Measurements from ENCODE around the gene NEIL3. TPM values are rescaled to one million over a fixed set of nuclear protein-coding genes. Genes with fewer than 3 reads are reported as not detected.

NEIL3 gene
- total and polyA plus RNA-seq, 2 donors (not counting 1 experiment from before 2014, with no cell fraction given): 4.5 to 5.2 TPM

DNA sequence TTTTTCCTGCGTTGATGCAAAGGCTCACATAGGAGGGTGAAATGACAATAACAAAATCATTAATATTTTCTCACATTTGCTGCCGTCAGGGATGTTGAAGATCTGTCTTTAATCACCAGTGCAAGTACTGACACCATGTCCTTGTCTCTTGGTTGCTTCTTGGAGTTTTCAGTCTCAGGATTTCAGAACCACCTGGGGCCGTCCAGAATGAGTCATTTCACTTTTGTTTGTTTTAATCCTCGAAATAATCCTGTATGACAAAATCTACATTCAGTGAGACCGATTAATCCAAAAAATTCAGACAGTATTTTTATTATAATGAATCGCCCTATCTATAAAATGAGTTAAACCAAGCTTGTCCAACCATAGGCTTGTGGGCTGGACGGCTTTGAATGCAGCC lies 47.2 kb downstream of the NEIL3 start:
- Histone ChIP-seq H3K9me3 (ENCODE audit: control insufficient read depth, insufficient read depth, low read depth, low read length) (no peaks in the 10 kb centered on the region), H3K79me2 (ENCODE audit: control insufficient read depth, insufficient read depth, low read length) (no peaks in the 10 kb centered on the region), H3K4me2 (ENCODE audit: extremely low read depth, insufficient read depth, low read length) (no peak overlapping the region), H3K4me3 (replicated peaks in 1 of 4; ENCODE audit: control extremely low read depth in 1 of 4, insufficient read depth in 1 of 4, low read depth in 3 of 4, low read length in 4 of 4) (no peak overlapping the region), H3K9ac (ENCODE audit: insufficient read depth, low read length) (no peak overlapping the region), H3K4me1 (ENCODE audit: control insufficient read depth, extremely low read depth, insufficient read depth, low read length) (no peaks in the 10 kb centered on the region), H4K20me1 (ENCODE audit: control insufficient read depth, extremely low read depth, insufficient read depth, low read length) (no peaks in the 10 kb centered on the region), H3K27ac (ENCODE audit: insufficient read depth, low read length) (no peak overlapping the region), H3K27me3 (ENCODE audit: control insufficient read depth, insufficient read depth, low read length) (no peaks in the 10 kb centered on the region), H2AFZ (ENCODE audit: low read length) (no peak overlapping the region), H3K36me3 (ENCODE audit: control insufficient read depth, insufficient read depth, low read length) (no peaks in the 10 kb centered on the region)
- TF ChIP-seq CTCF (conservative IDR thresholded peaks at IDR 0.05 in 1 of 2, IDR thresholded peaks at IDR 0.05 in 1 of 2; ENCODE audit: low read depth in 1 of 2, low read length in 2 of 2) (no peak), EZH2 (IDR thresholded peaks at IDR 0.05; ENCODE audit: low read length, missing control alignments) (no peak)
- DNase-seq (ENCODE audit: low read depth in 2 of 2): peak in 1 of 2 donors; percentile 28

GRCh38 chr4:177367336-177367735 lies 57.7 kb downstream of the NEIL3 start:
- H3K36me3 ChIP-seq (ENCODE audit: control insufficient read depth, insufficient read depth, low read length): no peaks in the 10 kb centered on the region
- TF ChIP-seq CTCF (conservative IDR thresholded peaks at IDR 0.05 in 1 of 2, IDR thresholded peaks at IDR 0.05 in 1 of 2; ENCODE audit: low read depth in 1 of 2, low read length in 2 of 2): peak; percentile 8 to 18
- no peak for TF ChIP-seq EZH2 (IDR thresholded peaks at IDR 0.05; ENCODE audit: low read length, missing control alignments)
- no peaks in the 10 kb centered on the region for H3K27me3 ChIP-seq (ENCODE audit: control insufficient read depth, insufficient read depth, low read length)
- H3K9ac ChIP-seq (ENCODE audit: insufficient read depth, low read length): no peak overlapping the region
- H3K4me1 ChIP-seq (ENCODE audit: control insufficient read depth, extremely low read depth, insufficient read depth, low read length): no peaks in the 10 kb centered on the region
- no peak overlapping the region for H3K4me2 ChIP-seq (ENCODE audit: extremely low read depth, insufficient read depth, low read length)
- no peak overlapping the region for H3K4me3 ChIP-seq (replicated peaks in 1 of 4; ENCODE audit: control extremely low read depth in 1 of 4, insufficient read depth in 1 of 4, low read depth in 3 of 4, low read length in 4 of 4)
- H2AFZ ChIP-seq (ENCODE audit: low read length): no peak overlapping the region
- DNase-seq (ENCODE audit: low read depth in 2 of 2): peak in 1 of 2 donors; percentile 72
- H3K27ac ChIP-seq (ENCODE audit: insufficient read depth, low read length): no peak overlapping the region
- no peaks in the 10 kb centered on the region for H3K9me3 ChIP-seq (ENCODE audit: control insufficient read depth, insufficient read depth, low read depth, low read length)
- H3K79me2 ChIP-seq (ENCODE audit: control insufficient read depth, insufficient read depth, low read length): no peaks in the 10 kb centered on the region
- H4K20me1 ChIP-seq (ENCODE audit: control insufficient read depth, extremely low read depth, insufficient read depth, low read length): no peaks in the 10 kb centered on the region

DNA sequence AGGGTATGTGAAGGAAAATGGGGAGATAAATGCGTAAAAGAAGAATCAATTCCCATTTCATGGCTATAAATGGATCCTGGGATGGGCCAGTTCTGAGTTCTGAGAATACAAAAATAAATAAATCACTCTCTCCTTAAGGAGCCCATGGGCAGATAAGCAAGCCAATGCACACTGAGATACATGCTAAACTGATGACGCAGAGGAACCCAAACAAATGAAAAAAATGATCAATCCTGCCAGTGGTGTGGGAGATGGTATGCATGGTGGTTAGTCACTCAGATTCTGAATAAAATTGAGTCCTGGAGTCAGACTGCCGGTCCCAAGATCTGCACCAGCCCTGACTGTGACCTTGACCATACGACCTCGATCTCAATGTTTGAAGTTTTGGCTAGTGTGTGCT lies 59.7 kb downstream of the NEIL3 start:
- H3K79me2 ChIP-seq (ENCODE audit: control insufficient read depth, insufficient read depth, low read length): no peaks in the 10 kb centered on the region
- no peaks in the 10 kb centered on the region for H3K27me3 ChIP-seq (ENCODE audit: control insufficient read depth, insufficient read depth, low read length)
- H3K27ac ChIP-seq (ENCODE audit: insufficient read depth, low read length): no peak overlapping the region
- H3K4me2 ChIP-seq (ENCODE audit: extremely low read depth, insufficient read depth, low read length): no peak overlapping the region
- H3K4me1 ChIP-seq (ENCODE audit: control insufficient read depth, extremely low read depth, insufficient read depth, low read length): no peaks in the 10 kb centered on the region
- no peak overlapping the region for H3K4me3 ChIP-seq (replicated peaks in 1 of 4; ENCODE audit: control extremely low read depth in 1 of 4, insufficient read depth in 1 of 4, low read depth in 3 of 4, low read length in 4 of 4)
- H3K9ac ChIP-seq (ENCODE audit: insufficient read depth, low read length): no peak overlapping the region
- H2AFZ ChIP-seq (ENCODE audit: low read length): no peak overlapping the region
- peak; percentile 46 to 96 for DNase-seq (ENCODE audit: low read depth in 2 of 2)
- no peaks in the 10 kb centered on the region for H4K20me1 ChIP-seq (ENCODE audit: control insufficient read depth, extremely low read depth, insufficient read depth, low read length)
- no peaks in the 10 kb centered on the region for H3K9me3 ChIP-seq (ENCODE audit: control insufficient read depth, insufficient read depth, low read depth, low read length)
- TF ChIP-seq EZH2 (IDR thresholded peaks at IDR 0.05; ENCODE audit: low read length, missing control alignments) (no peak), CTCF (conservative IDR thresholded peaks at IDR 0.05 in 1 of 2, IDR thresholded peaks at IDR 0.05 in 1 of 2; ENCODE audit: low read depth in 1 of 2, low read length in 2 of 2) (no peak)
- no peaks in the 10 kb centered on the region for H3K36me3 ChIP-seq (ENCODE audit: control insufficient read depth, insufficient read depth, low read length)
